Fibroblast of pulmonary artery (primary cell): ENCODE data around the gene NAA60.
A peak's percentile ranks its signal among the peaks of the same experiment; 100 is the strongest.

Experiments used
- DNase-seq: peaks from one replicate; pipeline ENCODE4 v3.0.0-alpha.2; 2010; ENCODE audit warnings: low read depth
- H3K4me3 ChIP-seq: replicated peaks from 2 replicates; pipeline ENCODE4 v1.5.1; 2011; ENCODE audit warnings: low read depth, mild to moderate bottlenecking, control low read depth, low read length, moderate library complexity
- CTCF ChIP-seq: IDR thresholded peaks from 2 replicates; pipeline ENCODE4 v1.5.1; 2011; ENCODE audit warnings: mild to moderate bottlenecking, control low read depth, low read length, inconsistent platforms; ENCODE audit errors: missing control alignments

NAA60 gene

DNA sequence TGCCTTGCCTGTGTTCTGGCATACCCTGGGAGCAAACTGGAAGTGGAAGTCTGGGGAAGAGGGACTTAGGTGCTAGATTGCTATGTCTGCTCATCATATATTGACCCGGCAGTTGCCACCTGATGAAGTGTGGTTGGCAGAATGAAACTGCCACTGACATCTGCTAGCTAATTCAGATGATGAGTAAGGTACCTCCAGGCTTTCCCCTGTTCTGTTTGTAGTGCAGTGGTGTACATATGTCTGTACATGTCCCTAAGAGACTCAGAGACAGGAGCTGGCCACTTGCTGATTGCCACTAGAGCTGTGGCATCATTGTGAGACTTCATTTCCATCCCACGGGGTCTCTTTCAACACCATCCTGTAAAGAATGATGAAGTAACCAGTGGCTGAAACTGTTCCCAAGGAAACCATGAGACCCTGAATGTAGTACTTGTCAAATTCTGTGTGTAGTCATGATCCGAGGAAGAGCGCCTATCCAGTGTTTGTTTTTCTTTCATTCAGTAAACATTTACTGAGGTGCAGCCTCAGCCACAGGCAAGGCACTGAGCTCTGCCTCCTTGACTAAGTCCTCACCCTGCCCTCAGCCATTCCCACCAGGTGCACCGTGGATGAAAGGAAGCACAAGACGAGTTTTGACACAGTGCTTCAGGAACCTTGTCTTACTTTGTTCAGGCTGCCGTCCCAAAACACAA is 70.6 kb downstream of the NAA60 start:
- no peak overlapping the region for H3K4me3 ChIP-seq
- TF ChIP-seq CTCF: no peak
- no peak for DNase-seq

DNA sequence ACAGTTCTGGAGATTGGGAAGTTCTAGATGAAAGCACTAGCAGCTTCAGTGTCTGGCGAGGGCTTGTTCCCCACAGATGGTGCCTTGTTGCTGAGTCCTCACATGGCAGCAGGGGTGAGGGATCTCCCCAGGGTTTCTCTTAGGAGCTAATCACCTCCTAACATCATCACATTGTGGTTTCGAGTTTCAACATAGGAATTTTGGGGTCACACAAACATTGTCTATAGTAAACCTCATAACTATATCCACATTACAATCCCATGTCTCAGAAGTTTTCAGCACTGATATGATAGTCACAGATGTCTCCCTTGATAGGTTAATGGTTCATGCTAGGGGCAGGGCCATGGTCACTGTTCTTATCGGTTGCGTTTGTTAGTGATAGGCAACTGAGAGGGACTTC is 71.1 kb downstream of the NAA60 start:
- no peak overlapping the region for H3K4me3 ChIP-seq
- peak; percentile 6 for DNase-seq
- no peak for TF ChIP-seq CTCF

DNA sequence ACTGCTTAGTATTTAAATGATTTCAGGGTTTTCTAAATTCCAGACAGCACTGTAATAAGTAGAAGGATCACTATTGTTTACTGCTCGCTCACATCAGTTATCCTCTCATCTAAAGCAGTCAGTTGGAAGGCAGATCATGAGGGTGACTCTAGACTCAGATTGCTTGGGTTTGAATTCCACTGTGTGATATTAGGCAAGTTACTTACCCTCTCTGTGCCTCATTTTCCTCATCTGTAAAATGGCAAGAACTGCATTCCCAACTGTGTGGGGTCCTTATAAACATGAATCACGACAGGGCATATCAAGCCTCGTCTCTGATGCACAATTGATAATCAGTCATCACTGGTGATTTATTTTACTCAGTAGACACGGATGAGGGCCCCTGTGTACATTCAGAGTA is 72.4 kb downstream of the NAA60 start:
- no peak for DNase-seq
- H3K4me3 ChIP-seq: no peak overlapping the region
- no peak for TF ChIP-seq CTCF

- TF ChIP-seq CTCF: no peak
- H3K4me3 ChIP-seq: no peak overlapping the region
- DNase-seq: no peak
Observed at GRCh38 chr16:3518292-3518985, 75.0 kb downstream of the NAA60 start.

- TF ChIP-seq CTCF: no peak
- no peak overlapping the region for H3K4me3 ChIP-seq
- DNase-seq: no peak
Observed at GRCh38 chr16:3518986-3519348, 75.5 kb downstream of the NAA60 start.

GRCh38 chr16:3519581-3519980 is 76.1 kb downstream of the NAA60 start:
- TF ChIP-seq CTCF: no peak
- no peak for DNase-seq
- no peak overlapping the region for H3K4me3 ChIP-seq

- no peak for DNase-seq
- H3K4me3 ChIP-seq: no peak overlapping the region
- TF ChIP-seq CTCF: no peak
Observed at GRCh38 chr16:3520413-3520812, 76.9 kb downstream of the NAA60 start.
